ENCODE data around the gene ANKRD28. TPM values are rescaled to one million over a fixed set of nuclear protein-coding genes. Genes with fewer than 3 reads are reported as not detected.
"Not testable (repeated sequence)": the region's sequence is repeated elsewhere in the genome, so short reads cannot be mapped to it uniquely, and the experiment has no call there.

Gene ANKRD28
- total RNA-seq, 4 donors from 2014 or later: 39.0 to 81.1 (median 49.5) TPM

DNA sequence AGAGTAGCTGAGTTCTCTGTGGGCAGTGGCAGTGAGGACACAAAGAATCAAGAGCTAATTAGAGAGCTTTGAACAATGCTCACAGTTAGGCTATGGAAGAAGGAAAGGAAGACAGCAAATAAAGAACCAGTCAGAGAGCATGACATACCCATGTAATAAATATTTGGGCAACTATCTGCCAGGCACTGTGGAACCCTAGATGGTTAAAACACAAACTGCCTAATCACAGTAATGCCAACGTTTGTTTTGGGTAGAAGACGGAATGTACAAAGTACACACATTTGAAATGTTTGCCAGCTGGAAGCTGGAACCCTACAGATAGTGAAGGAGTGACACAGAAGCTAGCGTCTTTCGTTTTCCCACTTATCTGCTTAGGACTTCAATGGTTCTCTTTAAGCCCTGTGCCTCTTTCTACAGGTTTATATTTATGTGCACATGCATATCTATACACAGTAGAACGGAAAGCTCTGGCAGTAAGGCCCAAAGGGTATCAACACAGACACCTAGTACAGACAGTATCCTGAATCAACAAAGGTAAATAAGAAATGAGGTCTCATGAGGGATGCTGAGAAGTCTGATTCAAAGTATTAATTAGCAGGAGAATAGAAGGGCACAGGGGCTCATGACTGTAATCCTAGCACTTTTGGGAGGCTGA lies 44.6 kb downstream of the ANKRD28 start:
- TF ChIP-seq EP300 (IDR thresholded peaks at IDR 0.05; ENCODE audit: low read depth) (no peak), POLR2A (IDR thresholded peaks at IDR 0.05) (no peak), POLR2AphosphoS5 (IDR thresholded peaks at IDR 0.05) (no peak)
- TF ChIP-seq, protein P1, sequence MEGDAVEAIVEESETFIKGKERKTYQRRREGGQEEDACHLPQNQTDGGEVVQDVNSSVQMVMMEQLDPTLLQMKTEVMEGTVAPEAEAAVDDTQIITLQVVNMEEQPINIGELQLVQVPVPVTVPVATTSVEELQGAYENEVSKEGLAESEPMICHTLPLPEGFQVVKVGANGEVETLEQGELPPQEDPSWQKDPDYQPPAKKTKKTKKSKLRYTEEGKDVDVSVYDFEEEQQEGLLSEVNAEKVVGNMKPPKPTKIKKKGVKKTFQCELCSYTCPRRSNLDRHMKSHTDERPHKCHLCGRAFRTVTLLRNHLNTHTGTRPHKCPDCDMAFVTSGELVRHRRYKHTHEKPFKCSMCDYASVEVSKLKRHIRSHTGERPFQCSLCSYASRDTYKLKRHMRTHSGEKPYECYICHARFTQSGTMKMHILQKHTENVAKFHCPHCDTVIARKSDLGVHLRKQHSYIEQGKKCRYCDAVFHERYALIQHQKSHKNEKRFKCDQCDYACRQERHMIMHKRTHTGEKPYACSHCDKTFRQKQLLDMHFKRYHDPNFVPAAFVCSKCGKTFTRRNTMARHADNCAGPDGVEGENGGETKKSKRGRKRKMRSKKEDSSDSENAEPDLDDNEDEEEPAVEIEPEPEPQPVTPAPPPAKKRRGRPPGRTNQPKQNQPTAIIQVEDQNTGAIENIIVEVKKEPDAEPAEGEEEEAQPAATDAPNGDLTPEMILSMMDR (IDR thresholded peaks at IDR 0.05): no peak
- no peak for DNase-seq
- no peaks in the 10 kb centered on the region for H3K9me3 ChIP-seq
- H3K36me3 ChIP-seq: peaks cover 0 to 8% (median 0%) of the 10 kb centered on the region in 4 donors
- H3K27me3 ChIP-seq: no peaks in the 10 kb centered on the region
- intact Hi-C loops (cut with DNase I; ENCODE audit: low total_unique reads): no loop called here
- H3K4me1 ChIP-seq: peaks cover 0 to 10% (median 1%) of the 10 kb centered on the region in 4 donors
- WGBS, 2 donors (ENCODE audit: low coverage in 1 of 2): 45 to 56% methylated on average over 5 of the region's 5 CpGs
- peak overlapping the region in 1 of 4 donors; percentile 19 for H3K27ac ChIP-seq
- no peak overlapping the region for H3K4me3 ChIP-seq
- in situ Hi-C loops (cut with MboI; ENCODE audit: low pct_ligation_motif_present in 1 of 4, low pct_unique_long_range_greater_than_20kb in 1 of 4, low sequenced_read_pairs in 3 of 4): no loop called here

DNA sequence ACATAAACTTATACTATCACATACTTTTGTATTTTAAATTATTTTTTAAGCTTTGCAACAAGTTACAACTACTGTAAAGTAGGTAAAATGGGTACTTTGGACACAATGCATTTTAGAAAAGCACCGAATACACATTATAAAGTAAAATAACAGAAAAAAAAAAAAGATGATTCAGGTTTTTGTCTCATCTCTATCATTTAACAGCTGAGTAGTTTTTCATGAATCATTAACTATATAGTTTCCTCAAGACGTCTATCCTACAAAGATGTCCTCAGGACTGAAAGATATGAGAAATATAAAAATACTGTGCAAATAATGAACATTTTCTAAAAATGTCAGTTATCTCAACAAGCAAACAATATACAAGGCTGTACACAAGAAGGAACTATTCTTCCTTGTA lies 46.9 kb downstream of the ANKRD28 start:
- H3K4me1 ChIP-seq: peaks cover 0 to 7% (median 1%) of the 10 kb centered on the region in 4 donors
- peaks cover 0 to 8% (median 0%) of the 10 kb centered on the region in 4 donors for H3K36me3 ChIP-seq
- no peak for TF ChIP-seq EP300 (IDR thresholded peaks at IDR 0.05; ENCODE audit: low read depth)
- no peak for TF ChIP-seq POLR2A (IDR thresholded peaks at IDR 0.05)
- TF ChIP-seq, protein P1 (IDR thresholded peaks at IDR 0.05): no peak
- in situ Hi-C loops (cut with MboI; ENCODE audit: low pct_ligation_motif_present in 1 of 4, low pct_unique_long_range_greater_than_20kb in 1 of 4, low sequenced_read_pairs in 3 of 4) (no loop called here), intact Hi-C loops (cut with DNase I; ENCODE audit: low total_unique reads) (no loop called here)
- no peak for DNase-seq
- H3K27ac ChIP-seq: no peak overlapping the region
- no peak overlapping the region for H3K4me3 ChIP-seq
- no peaks in the 10 kb centered on the region for H3K9me3 ChIP-seq
- no peaks in the 10 kb centered on the region for H3K27me3 ChIP-seq
- 79 to 86% methylated on average over 2 of the region's 2 CpGs for WGBS, 2 donors (ENCODE audit: low coverage in 1 of 2)

DNA sequence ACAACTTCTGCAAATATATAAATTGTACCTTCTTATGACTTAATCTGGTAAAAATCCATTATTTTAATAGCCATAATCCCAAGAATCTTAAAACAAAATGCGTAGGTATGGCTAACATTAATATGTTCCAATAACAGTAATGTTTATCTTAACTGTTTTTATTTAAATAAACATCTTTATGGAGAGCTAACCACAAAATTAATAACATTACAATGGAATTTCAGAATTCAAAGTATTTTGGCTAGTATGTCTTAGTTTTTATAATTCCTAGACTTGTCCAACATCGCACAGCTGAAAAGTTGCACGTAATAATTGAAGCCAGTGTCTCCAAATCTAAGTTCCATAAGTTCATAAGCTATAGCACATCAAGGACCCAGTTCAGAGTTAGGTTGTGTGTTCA lies 47.6 kb downstream of the ANKRD28 start:
- no peak overlapping the region for H3K4me3 ChIP-seq
- intact Hi-C loops (cut with DNase I; ENCODE audit: low total_unique reads): no loop called here
- in situ Hi-C loops (cut with MboI; ENCODE audit: low pct_ligation_motif_present in 1 of 4, low pct_unique_long_range_greater_than_20kb in 1 of 4, low sequenced_read_pairs in 3 of 4): no loop called here
- H3K27me3 ChIP-seq: no peaks in the 10 kb centered on the region
- no peak overlapping the region for H3K27ac ChIP-seq
- H3K4me1 ChIP-seq: peaks cover 0 to 7% (median 1%) of the 10 kb centered on the region in 4 donors
- WGBS, 2 donors (ENCODE audit: low coverage in 1 of 2): 92 to 95% methylated on average over 3 of the region's 3 CpGs
- H3K9me3 ChIP-seq: no peaks in the 10 kb centered on the region
- TF ChIP-seq, protein P1 (IDR thresholded peaks at IDR 0.05): no peak
- TF ChIP-seq POLR2A (IDR thresholded peaks at IDR 0.05): no peak
- no peak for TF ChIP-seq EP300 (IDR thresholded peaks at IDR 0.05; ENCODE audit: low read depth)
- TF ChIP-seq POLR2AphosphoS5 (IDR thresholded peaks at IDR 0.05): no peak
- peaks cover 0 to 8% (median 0%) of the 10 kb centered on the region in 4 donors for H3K36me3 ChIP-seq
- DNase-seq: no peak

DNA sequence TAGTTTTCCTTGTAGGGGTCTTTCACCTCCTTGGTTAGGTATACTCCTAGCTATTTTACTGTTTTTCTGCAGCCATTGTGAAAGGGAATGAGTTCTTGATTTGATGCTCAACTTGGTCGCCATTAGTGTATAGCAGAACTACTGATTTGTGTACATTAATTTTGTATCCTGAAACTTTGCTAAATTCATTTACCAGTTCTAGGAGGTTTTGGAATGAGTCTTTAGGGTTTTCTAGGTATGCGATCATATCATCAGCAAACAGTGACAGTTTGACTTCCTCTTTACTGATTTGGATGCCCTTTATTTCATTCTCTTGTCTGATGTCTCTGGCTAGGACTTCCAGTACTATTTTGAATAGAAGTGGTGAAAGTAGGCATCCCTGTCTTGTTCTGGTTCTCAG lies 51.9 kb downstream of the ANKRD28 start:
- H3K4me3 ChIP-seq; intact Hi-C loops (cut with DNase I; ENCODE audit: low total_unique reads); H3K27me3 ChIP-seq; H3K4me1 ChIP-seq; in situ Hi-C loops (cut with MboI; ENCODE audit: low pct_ligation_motif_present in 1 of 4, low pct_unique_long_range_greater_than_20kb in 1 of 4, low sequenced_read_pairs in 3 of 4); DNase-seq; H3K27ac ChIP-seq; H3K36me3 ChIP-seq; H3K9me3 ChIP-seq: not testable (repeated sequence)
- WGBS, 2 donors (ENCODE audit: low coverage in 1 of 2): 92 to 93% methylated on average over 2 of the region's 2 CpGs

DNA sequence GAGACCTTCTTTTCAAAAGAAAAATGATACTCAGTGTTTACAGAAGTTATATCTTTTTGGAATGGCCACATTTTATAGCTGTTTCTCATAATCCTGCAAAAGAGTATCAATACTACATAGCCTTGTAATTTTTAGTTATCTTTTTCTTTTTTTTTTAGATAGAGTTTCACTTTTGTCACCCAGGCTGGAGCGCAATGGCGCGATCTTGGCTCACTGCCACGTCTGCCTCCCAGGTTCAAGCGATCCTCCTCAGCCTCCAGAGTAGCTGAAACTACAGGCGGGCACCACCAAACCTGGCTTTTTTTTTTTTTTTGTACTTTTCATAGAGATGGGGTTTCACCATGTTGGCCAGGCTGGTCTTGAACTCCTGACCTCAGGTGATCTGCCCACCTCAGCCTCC lies 53.6 kb downstream of the ANKRD28 start:
- WGBS, 2 donors (ENCODE audit: low coverage in 1 of 2): 91 to 95% methylated on average over 6 of the region's 6 CpGs
- TF ChIP-seq EP300 (IDR thresholded peaks at IDR 0.05; ENCODE audit: low read depth) (no peak), POLR2A (IDR thresholded peaks at IDR 0.05) (no peak), POLR2AphosphoS5 (IDR thresholded peaks at IDR 0.05) (no peak)
- TF ChIP-seq, protein P1 (IDR thresholded peaks at IDR 0.05): no peak
- H3K27ac ChIP-seq: no peak overlapping the region
- no peaks in the 10 kb centered on the region for H3K27me3 ChIP-seq
- no peak for DNase-seq
- intact Hi-C loops (cut with DNase I; ENCODE audit: low total_unique reads): no loop called here
- in situ Hi-C loops (cut with MboI; ENCODE audit: low pct_ligation_motif_present in 1 of 4, low pct_unique_long_range_greater_than_20kb in 1 of 4, low sequenced_read_pairs in 3 of 4): no loop called here
- no peak overlapping the region for H3K4me3 ChIP-seq
- peaks cover 0 to 8% (median 0%) of the 10 kb centered on the region in 4 donors for H3K36me3 ChIP-seq
- H3K9me3 ChIP-seq: peaks cover 4 to 5% of the 10 kb centered on the region in 2 donors
- no peaks in the 10 kb centered on the region for H3K4me1 ChIP-seq

All from transverse colon (tissue), 4 donors.